A549 (cell line): ENCODE results near the gene SORCS2. TPM values are rescaled to one million over a fixed set of nuclear protein-coding genes. Genes with fewer than 3 reads are reported as not detected.

Source experiments
- ATAC-seq, 2 experiments: fragments of 200-7000 bp in 1 of 2; fragments of >200 bp in 1 of 2; cut with Nextera tagmentation in 1 of 2; cut with Tn5 transposase in 1 of 2; 3 replicates each; pipeline versions ENCODE4 v1.8.0 to v1.9.1; 2018 to 2020; ENCODE audit warnings: mild to moderate bottlenecking in 1 of 2, moderate library complexity in 1 of 2
- CTCF ChIA-PET: fragments of 300-600 bp; sonication (Branson Sonifier 250); formaldehyde crosslinking; extraction: SDS; loops from one replicate; lab custom pipeline; 2021; ENCODE audit warnings: antibody characterized with exemption, inconsistent platforms; lab: Yijun Ruan, JAX
- POLR2A ChIA-PET: fragments of 350-600 bp; formaldehyde crosslinking; extraction: SDS; loops from one replicate; lab custom pipeline; 2021; ENCODE audit warnings: antibody characterized with exemption, inconsistent platforms; lab: Yijun Ruan, JAX
- DNase-seq, 2 experiments: peaks; one replicate each; pipeline versions ENCODE4 v3.0.0 to v3.0.0-alpha.2; 2011 to 2016; ENCODE audit warnings: low read depth in 1 of 2, low spot score in 1 of 2
- FAIRE-seq: peaks from 2 replicates; lab custom pipeline; 2011; peaks lifted over from hg19 to GRCh38; lab: Jason Lieb, UNC
- H3K27ac ChIP-seq, 2 experiments: fragments of >200 bp; sonication (Bioruptor Twin); formaldehyde crosslinking; 3 replicates each; pipeline ENCODE4 v1.5.1; 2016 to 2017
- H3K4me1 ChIP-seq: fragments of >200 bp; sonication (Bioruptor Twin); formaldehyde crosslinking; 3 replicates; pipeline ENCODE4 v1.6.1; 2016
- H3K4me2 ChIP-seq: fragments of >200 bp; sonication (Bioruptor Twin); formaldehyde crosslinking; 3 replicates; pipeline ENCODE4 v1.6.1; 2016
- H3K4me3 ChIP-seq: fragments of >200 bp; sonication (Bioruptor Twin); formaldehyde crosslinking; 3 replicates; pipeline ENCODE4 v1.5.1; 2016
- H3K9me3 ChIP-seq: fragments of >200 bp; sonication (Bioruptor Twin); formaldehyde crosslinking; 3 replicates; pipeline ENCODE4 v1.6.1; 2016
- BCL3 ChIP-seq: fragments of >200 bp; sonication (Bioruptor Twin); formaldehyde crosslinking; IDR thresholded peaks from 3 replicates; pipeline ENCODE4 v1.6.1; 2016
- BHLHE40 ChIP-seq: IDR thresholded peaks from 2 replicates; pipeline ENCODE4 v1.6.1; 2012; ENCODE audit warnings: low read depth, low read length, inconsistent platforms
- CEBPB ChIP-seq, 2 experiments: fragments of >200 bp in 1 of 2; sonication (Bioruptor Twin) in 1 of 2; formaldehyde crosslinking in 1 of 2; IDR thresholded peaks; 2 replicates each; pipeline ENCODE4 v1.6.1; 2012 to 2016
- CHD2 ChIP-seq: fragments of 150-350 bp; IDR thresholded peaks from 2 replicates; pipeline ENCODE4 v1.6.1; 2014; ENCODE audit warnings: low read length; ENCODE audit not compliant: partially characterized antibody
- EHMT2 ChIP-seq: fragments of 200-600 bp; sonication (generic); IDR thresholded peaks from 2 replicates; pipeline ENCODE4 v1.6.1; 2016; ENCODE audit warnings: antibody characterized with exemption, low read depth, mild to moderate bottlenecking, moderate library complexity
- ELK1 ChIP-seq: fragments of 150-350 bp; IDR thresholded peaks from 2 replicates; pipeline ENCODE4 v1.6.1; 2014; ENCODE audit warnings: low read depth, mild to moderate bottlenecking, low read length
- EP300 ChIP-seq, 2 experiments: fragments of >200 bp; sonication (Bioruptor Twin); formaldehyde crosslinking; IDR thresholded peaks; 2 replicates in 1 of 2; 3 replicates in 1 of 2; pipeline ENCODE4 v1.6.1; 2016 to 2017
- FOSL2 ChIP-seq, 2 experiments: fragments of 450-650 bp in 1 of 2; fragments of >200 bp in 1 of 2; sonication (Bioruptor Twin) in 1 of 2; formaldehyde crosslinking; IDR thresholded peaks; 2 replicates each; pipeline versions ENCODE4 v1.5.0 to v1.6.1; 2016 to 2020; ENCODE audit warnings: mild to moderate bottlenecking in 1 of 2, moderate library complexity in 1 of 2
- HDAC2 ChIP-seq: fragments of 200-600 bp; sonication (generic); IDR thresholded peaks from 2 replicates; pipeline ENCODE4 v1.6.1; 2016
- HOXA7 ChIP-seq: fragments of 250-450 bp; sonication (Bioruptor Pico); IDR thresholded peaks from 2 replicates; pipeline ENCODE4 v1.5.0; 2020; ENCODE audit warnings: mild to moderate bottlenecking, moderate library complexity
- HOXB13 ChIP-seq: fragments of 250-450 bp; sonication (Bioruptor Pico); IDR thresholded peaks from 2 replicates; pipeline ENCODE4 v1.5.0; 2020; ENCODE audit warnings: low read depth, mild to moderate bottlenecking, moderate library complexity
- JUN ChIP-seq, 2 experiments: fragments of >200 bp; sonication (Bioruptor Twin); formaldehyde crosslinking; IDR thresholded peaks; 2 replicates in 1 of 2; 3 replicates in 1 of 2; pipeline ENCODE4 v1.6.1; 2016 to 2017
- MAZ ChIP-seq: fragments of 150-350 bp; IDR thresholded peaks from 2 replicates; pipeline ENCODE4 v1.6.1; 2014; ENCODE audit warnings: antibody characterized with exemption, low read depth, low read length, borderline replicate concordance
- NFE2L2 ChIP-seq: fragments of 150-350 bp; conservative IDR thresholded peaks from 2 replicates; pipeline ENCODE4 v1.6.1; 2014; ENCODE audit warnings: low read length
- NPAS2 ChIP-seq: fragments of 250-450 bp; sonication (Bioruptor Pico); IDR thresholded peaks from 2 replicates; pipeline ENCODE4 v1.8.0; 2022; ENCODE audit warnings: mild to moderate bottlenecking, moderate library complexity, borderline replicate concordance
- NR3C1 ChIP-seq: fragments of >200 bp; sonication (Bioruptor Twin); formaldehyde crosslinking; IDR thresholded peaks from 3 replicates; pipeline ENCODE4 v1.6.1; 2017
- RFX5 ChIP-seq: fragments of 450-650 bp; IDR thresholded peaks from 2 replicates; pipeline ENCODE4 v1.7.1; 2014; ENCODE audit warnings: antibody characterized with exemption, mild to moderate bottlenecking, moderate library complexity
- RNF2 ChIP-seq: fragments of 200-600 bp; sonication (generic); IDR thresholded peaks from 2 replicates; pipeline ENCODE4 v1.6.1; 2016; ENCODE audit warnings: low read depth, mild to moderate bottlenecking, antibody characterized with exemption, moderate library complexity, borderline replicate concordance
- SMC3 ChIP-seq: fragments of >200 bp; sonication (Bioruptor Twin); formaldehyde crosslinking; IDR thresholded peaks from 3 replicates; pipeline ENCODE4 v1.6.1; 2018; ENCODE audit warnings: inconsistent platforms
- ZFP36 ChIP-seq: fragments of 450-650 bp; IDR thresholded peaks from 2 replicates; pipeline ENCODE4 v1.6.1; 2014; ENCODE audit warnings: borderline replicate concordance; ENCODE audit not compliant: partially characterized antibody
- WGBS: methylation state at CpG from one replicate; pipeline ENCODE4 v1.1.6; 2017; ENCODE audit errors: missing lambda C conversion rate; 5-methylcytosine and 5-hydroxymethylcytosine counted together
- polyA plus RNA-seq, 4 experiments: library from polyadenylated mRNA; depleted of rRNA in 3 of 4; stranded (reverse); fragments of >200 nt; fragmentation: RNase III in 1 of 4; extraction: RNeasy Plus Mini Kit Qiagen cat#74134 plus additional on column Dnase treatment in 1 of 4; gene quantifications; 2 replicates in 3 of 4; 3 replicates in 1 of 4; pipeline ENCODE4 v1.2.3, GENCODE V29; 2011 to 2017
- TF ChIP-seq, protein P1 (sequence below): fragments of 200-600 bp; sonication (generic); IDR thresholded peaks from 2 replicates; pipeline ENCODE4 v1.6.1; 2016; ENCODE audit warnings: antibody characterized with exemption, mild to moderate bottlenecking, moderate library complexity
- TF ChIP-seq, protein P2 (sequence below): IDR thresholded peaks from 2 replicates; pipeline ENCODE4 v1.6.1; 2012; ENCODE audit warnings: low read depth, borderline replicate concordance
- TF ChIP-seq, protein P3 (sequence below): fragments of >200 bp; sonication (Bioruptor Twin); formaldehyde crosslinking; IDR thresholded peaks from 3 replicates; pipeline ENCODE4 v1.5.1; 2016
- TF ChIP-seq, protein P4 (sequence below): IDR thresholded peaks from 2 replicates; pipeline ENCODE4 v1.6.1; 2012
- TF ChIP-seq, protein P5 (sequence below): fragments of 450-650 bp; IDR thresholded peaks from 2 replicates; pipeline ENCODE4 v1.6.1; 2014; ENCODE audit warnings: antibody characterized with exemption

SORCS2 gene
- polyA plus RNA-seq, 2 of the 4 experiments (the other 2 are of a cell fraction) = 1.4 to 4.6 TPM

DNA sequence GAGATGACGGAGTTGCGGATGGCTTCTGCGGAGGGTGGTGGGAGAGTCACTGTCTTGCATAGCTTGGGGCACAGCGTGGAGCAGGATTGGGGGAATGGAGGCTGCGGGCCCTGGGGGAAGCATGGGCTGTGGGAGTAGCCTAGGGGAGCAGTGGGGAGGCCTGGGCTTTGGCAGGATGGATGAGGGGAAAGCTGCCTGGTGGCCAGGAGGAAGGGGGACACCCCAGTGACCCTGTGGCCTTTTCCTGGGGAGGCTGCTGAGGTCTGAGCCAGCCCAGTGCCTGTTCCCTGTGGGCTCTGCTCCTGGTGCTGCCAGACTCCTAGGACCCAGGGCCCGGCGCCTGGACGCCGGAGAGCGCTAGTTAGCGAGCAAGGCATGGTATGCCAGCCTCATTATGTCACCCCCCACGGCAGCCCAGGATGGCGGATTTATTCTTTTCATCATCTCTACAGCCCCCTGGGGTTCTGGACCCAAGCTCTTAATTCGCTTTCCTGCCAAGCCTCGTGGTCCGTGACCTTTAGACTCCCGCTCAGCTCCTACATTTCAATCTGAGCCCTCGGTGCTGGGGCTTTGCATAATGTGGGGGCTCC, 39.8 kb downstream of the SORCS2 start:
- CTCF ChIA-PET = no interaction called here
- H3K9me3 ChIP-seq = no peaks in the 10 kb centered on the region
- 91% methylated on average over 18 of the region's 18 CpGs for WGBS
- FAIRE-seq = no peak
- no peaks in the 10 kb centered on the region for H3K4me1 ChIP-seq
- DNase-seq = no peak
- H3K4me2 ChIP-seq = no peak overlapping the region
- H3K4me3 ChIP-seq = no peak overlapping the region
- H3K27ac ChIP-seq = no peak overlapping the region
- no peak for ATAC-seq
- TF ChIP-seq, protein P1, sequence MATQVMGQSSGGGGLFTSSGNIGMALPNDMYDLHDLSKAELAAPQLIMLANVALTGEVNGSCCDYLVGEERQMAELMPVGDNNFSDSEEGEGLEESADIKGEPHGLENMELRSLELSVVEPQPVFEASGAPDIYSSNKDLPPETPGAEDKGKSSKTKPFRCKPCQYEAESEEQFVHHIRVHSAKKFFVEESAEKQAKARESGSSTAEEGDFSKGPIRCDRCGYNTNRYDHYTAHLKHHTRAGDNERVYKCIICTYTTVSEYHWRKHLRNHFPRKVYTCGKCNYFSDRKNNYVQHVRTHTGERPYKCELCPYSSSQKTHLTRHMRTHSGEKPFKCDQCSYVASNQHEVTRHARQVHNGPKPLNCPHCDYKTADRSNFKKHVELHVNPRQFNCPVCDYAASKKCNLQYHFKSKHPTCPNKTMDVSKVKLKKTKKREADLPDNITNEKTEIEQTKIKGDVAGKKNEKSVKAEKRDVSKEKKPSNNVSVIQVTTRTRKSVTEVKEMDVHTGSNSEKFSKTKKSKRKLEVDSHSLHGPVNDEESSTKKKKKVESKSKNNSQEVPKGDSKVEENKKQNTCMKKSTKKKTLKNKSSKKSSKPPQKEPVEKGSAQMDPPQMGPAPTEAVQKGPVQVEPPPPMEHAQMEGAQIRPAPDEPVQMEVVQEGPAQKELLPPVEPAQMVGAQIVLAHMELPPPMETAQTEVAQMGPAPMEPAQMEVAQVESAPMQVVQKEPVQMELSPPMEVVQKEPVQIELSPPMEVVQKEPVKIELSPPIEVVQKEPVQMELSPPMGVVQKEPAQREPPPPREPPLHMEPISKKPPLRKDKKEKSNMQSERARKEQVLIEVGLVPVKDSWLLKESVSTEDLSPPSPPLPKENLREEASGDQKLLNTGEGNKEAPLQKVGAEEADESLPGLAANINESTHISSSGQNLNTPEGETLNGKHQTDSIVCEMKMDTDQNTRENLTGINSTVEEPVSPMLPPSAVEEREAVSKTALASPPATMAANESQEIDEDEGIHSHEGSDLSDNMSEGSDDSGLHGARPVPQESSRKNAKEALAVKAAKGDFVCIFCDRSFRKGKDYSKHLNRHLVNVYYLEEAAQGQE = no peak
- no peak for TF ChIP-seq NR3C1
- TF ChIP-seq CEBPB (IDR thresholded peaks at IDR 0.05) = no peak
- TF ChIP-seq EHMT2 = no peak
- TF ChIP-seq, protein P2, sequence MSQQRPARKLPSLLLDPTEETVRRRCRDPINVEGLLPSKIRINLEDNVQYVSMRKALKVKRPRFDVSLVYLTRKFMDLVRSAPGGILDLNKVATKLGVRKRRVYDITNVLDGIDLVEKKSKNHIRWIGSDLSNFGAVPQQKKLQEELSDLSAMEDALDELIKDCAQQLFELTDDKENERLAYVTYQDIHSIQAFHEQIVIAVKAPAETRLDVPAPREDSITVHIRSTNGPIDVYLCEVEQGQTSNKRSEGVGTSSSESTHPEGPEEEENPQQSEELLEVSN = no peak
- no peak for TF ChIP-seq ZFP36
- TF ChIP-seq CHD2 = no peak
- no peak for TF ChIP-seq HOXA7
- no peak for TF ChIP-seq HDAC2
- TF ChIP-seq BCL3 = no peak
- no peak for TF ChIP-seq HOXB13 (CRISPR knock-in tag)
- TF ChIP-seq EP300 (IDR thresholded peaks at IDR 0.05) = no peak
- TF ChIP-seq FOSL2 (IDR thresholded peaks at IDR 0.05) = no peak
- TF ChIP-seq FOSL2 (CRISPR knock-in tag; IDR thresholded peaks at IDR 0.05) = no peak
- no peak for TF ChIP-seq BHLHE40
- TF ChIP-seq, protein P3, sequence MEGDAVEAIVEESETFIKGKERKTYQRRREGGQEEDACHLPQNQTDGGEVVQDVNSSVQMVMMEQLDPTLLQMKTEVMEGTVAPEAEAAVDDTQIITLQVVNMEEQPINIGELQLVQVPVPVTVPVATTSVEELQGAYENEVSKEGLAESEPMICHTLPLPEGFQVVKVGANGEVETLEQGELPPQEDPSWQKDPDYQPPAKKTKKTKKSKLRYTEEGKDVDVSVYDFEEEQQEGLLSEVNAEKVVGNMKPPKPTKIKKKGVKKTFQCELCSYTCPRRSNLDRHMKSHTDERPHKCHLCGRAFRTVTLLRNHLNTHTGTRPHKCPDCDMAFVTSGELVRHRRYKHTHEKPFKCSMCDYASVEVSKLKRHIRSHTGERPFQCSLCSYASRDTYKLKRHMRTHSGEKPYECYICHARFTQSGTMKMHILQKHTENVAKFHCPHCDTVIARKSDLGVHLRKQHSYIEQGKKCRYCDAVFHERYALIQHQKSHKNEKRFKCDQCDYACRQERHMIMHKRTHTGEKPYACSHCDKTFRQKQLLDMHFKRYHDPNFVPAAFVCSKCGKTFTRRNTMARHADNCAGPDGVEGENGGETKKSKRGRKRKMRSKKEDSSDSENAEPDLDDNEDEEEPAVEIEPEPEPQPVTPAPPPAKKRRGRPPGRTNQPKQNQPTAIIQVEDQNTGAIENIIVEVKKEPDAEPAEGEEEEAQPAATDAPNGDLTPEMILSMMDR = no peak
- no peak for TF ChIP-seq RNF2
- TF ChIP-seq RFX5 = no peak
- POLR2A ChIA-PET = no interaction called here

GRCh38 chr4:7233006-7233580, 40.8 kb downstream of the SORCS2 start:
- ChIA-PET CTCF (no interaction called here), POLR2A (no interaction called here)
- Histone ChIP-seq H3K27ac (no peak overlapping the region), H3K4me2 (no peak overlapping the region), H3K9me3 (no peaks in the 10 kb centered on the region), H3K4me3 (no peak overlapping the region), H3K4me1 (no peaks in the 10 kb centered on the region)
- no peak for ATAC-seq
- no peak for FAIRE-seq
- 82% methylated on average over 9 of the region's 18 CpGs for WGBS
- DNase-seq = no peak
- TF ChIP-seq, protein P4, sequence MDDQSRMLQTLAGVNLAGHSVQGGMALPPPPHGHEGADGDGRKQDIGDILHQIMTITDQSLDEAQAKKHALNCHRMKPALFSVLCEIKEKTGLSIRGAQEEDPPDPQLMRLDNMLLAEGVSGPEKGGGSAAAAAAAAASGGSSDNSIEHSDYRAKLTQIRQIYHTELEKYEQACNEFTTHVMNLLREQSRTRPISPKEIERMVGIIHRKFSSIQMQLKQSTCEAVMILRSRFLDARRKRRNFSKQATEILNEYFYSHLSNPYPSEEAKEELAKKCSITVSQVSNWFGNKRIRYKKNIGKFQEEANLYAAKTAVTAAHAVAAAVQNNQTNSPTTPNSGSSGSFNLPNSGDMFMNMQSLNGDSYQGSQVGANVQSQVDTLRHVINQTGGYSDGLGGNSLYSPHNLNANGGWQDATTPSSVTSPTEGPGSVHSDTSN = no peak
- TF ChIP-seq EP300 (IDR thresholded peaks at IDR 0.05) = no peak
- TF ChIP-seq SMC3 = no peak
- no peak for TF ChIP-seq ELK1
- TF ChIP-seq MAZ = no peak
- TF ChIP-seq, protein P5, sequence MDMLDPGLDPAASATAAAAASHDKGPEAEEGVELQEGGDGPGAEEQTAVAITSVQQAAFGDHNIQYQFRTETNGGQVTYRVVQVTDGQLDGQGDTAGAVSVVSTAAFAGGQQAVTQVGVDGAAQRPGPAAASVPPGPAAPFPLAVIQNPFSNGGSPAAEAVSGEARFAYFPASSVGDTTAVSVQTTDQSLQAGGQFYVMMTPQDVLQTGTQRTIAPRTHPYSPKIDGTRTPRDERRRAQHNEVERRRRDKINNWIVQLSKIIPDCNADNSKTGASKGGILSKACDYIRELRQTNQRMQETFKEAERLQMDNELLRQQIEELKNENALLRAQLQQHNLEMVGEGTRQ = no peak
- TF ChIP-seq NPAS2 (CRISPR knock-in tag) = no peak
- TF ChIP-seq NFE2L2 = no peak
- TF ChIP-seq JUN (IDR thresholded peaks at IDR 0.05) = no peak
